IMR-90 (cell line): ENCODE results near the gene CROCC. TPM values are rescaled to one million over a fixed set of nuclear protein-coding genes. Genes with fewer than 3 reads are reported as not detected.

Experiments
- ATAC-seq: fragments of 200-7000 bp; cut with Tn5 transposase; 2 replicates; pipeline ENCODE4 v1.9.1; 2020; ENCODE audit warnings: low read depth, mild to moderate bottlenecking, moderate library complexity
- BruUV-seq: library from RNA; stranded (reverse); fragments of 400-500 nt; replicated peaks from 2 replicates; lab custom pipeline; 2021; lab: Mats Ljungman, UMichigan
- CTCF ChIA-PET: fragments of 300-600 bp; formaldehyde crosslinking; extraction: SDS; loops from one replicate; lab custom pipeline; 2021; ENCODE audit warnings: antibody characterized with exemption; lab: Yijun Ruan, JAX
- POLR2A ChIA-PET: fragments of 300-600 bp; sonication (Branson Sonifier 250); formaldehyde crosslinking; loops from one replicate; lab custom pipeline; 2022; ENCODE audit warnings: antibody characterized with exemption; ENCODE audit not compliant: unreplicated experiment; lab: Charles Lee
- DNase-seq: peaks from one replicate; pipeline ENCODE4 v3.0.0; 2013
- H2AFZ ChIP-seq: replicated peaks from 2 replicates; pipeline ENCODE3; 2013; ENCODE audit warnings: low read length, mild to moderate bottlenecking; ENCODE audit not compliant: poor library complexity
- H2AK5ac ChIP-seq: 2 replicates; pipeline ENCODE4 v1.6.1; 2013; ENCODE audit warnings: low read depth, low read length, inconsistent platforms
- H2AK9ac ChIP-seq: replicated peaks from 2 replicates; pipeline ENCODE3; 2013; ENCODE audit warnings: mild to moderate bottlenecking, low read depth, low read length, moderate library complexity; ENCODE audit not compliant: poor library complexity
- H2BK120ac ChIP-seq: 2 replicates; pipeline ENCODE4 v1.6.1; 2013; ENCODE audit warnings: low read depth, low read length, inconsistent platforms
- H2BK15ac ChIP-seq: 3 replicates; pipeline ENCODE4 v1.6.1; 2013; ENCODE audit warnings: low read depth, low read length, inconsistent platforms
- H2BK20ac ChIP-seq: 2 replicates; pipeline ENCODE4 v1.6.1; 2013; ENCODE audit warnings: low read depth, mild to moderate bottlenecking, inconsistent platforms, low read length, moderate library complexity
- H2BK5ac ChIP-seq: 2 replicates; pipeline ENCODE4 v1.6.1; 2013; ENCODE audit warnings: mild to moderate bottlenecking, low read depth, low read length, inconsistent platforms; ENCODE audit not compliant: poor library complexity, severe bottlenecking
- H3K14ac ChIP-seq: replicated peaks from 2 replicates; pipeline ENCODE4 v1.6.1; 2013; ENCODE audit warnings: low read depth, low read length, inconsistent platforms
- H3K18ac ChIP-seq: 2 replicates; pipeline ENCODE4 v1.6.1; 2013; ENCODE audit warnings: low read depth, low read length, control low read depth
- H3K23ac ChIP-seq: 2 replicates; pipeline ENCODE4 v1.6.1; 2013; ENCODE audit warnings: low read depth, low read length, inconsistent platforms
- H3K27ac ChIP-seq: 2 replicates; pipeline ENCODE4 v1.5.1; 2013; ENCODE audit warnings: mild to moderate bottlenecking, control low read depth, low read length; ENCODE audit not compliant: insufficient read depth
- H3K27me3 ChIP-seq: 2 replicates; pipeline ENCODE4 v1.6.1; 2013; ENCODE audit warnings: low read length; ENCODE audit not compliant: control insufficient read depth, insufficient read depth
- H3K36me3 ChIP-seq: 2 replicates; pipeline ENCODE4 v1.6.1; 2013; ENCODE audit warnings: low read length, mixed read lengths; ENCODE audit not compliant: control insufficient read depth, insufficient read depth
- H3K4ac ChIP-seq: 2 replicates; pipeline ENCODE4 v1.6.1; 2013; ENCODE audit warnings: low read depth, low read length, inconsistent platforms
- H3K4me1 ChIP-seq: 2 replicates; pipeline ENCODE4 v1.6.1; 2013; ENCODE audit warnings: low read length, mixed read lengths; ENCODE audit not compliant: control insufficient read depth, insufficient read depth
- H3K4me2 ChIP-seq: 2 replicates; pipeline ENCODE4 v1.6.1; 2013; ENCODE audit warnings: low read depth, mild to moderate bottlenecking, control low read depth, low read length, moderate library complexity
- H3K4me3 ChIP-seq: 2 replicates; pipeline ENCODE4 v1.5.1; 2013; ENCODE audit warnings: low read depth, mild to moderate bottlenecking, control low read depth, low read length, moderate library complexity; ENCODE audit not compliant: insufficient read depth
- H3K56ac ChIP-seq: 2 replicates; pipeline ENCODE4 v1.6.1; 2013; ENCODE audit warnings: low read length, inconsistent platforms; ENCODE audit not compliant: insufficient read depth; ENCODE audit errors: extremely low read depth
- H3K79me1 ChIP-seq, 2 experiments: 2 replicates each; pipeline ENCODE4 v1.6.1; 2013; ENCODE audit warnings: low read length in 2 of 2, inconsistent platforms in 1 of 2, low read depth in 1 of 2
- H3K9ac ChIP-seq: 2 replicates; pipeline ENCODE4 v1.6.1; 2013; ENCODE audit warnings: low read depth, low read length, control low read depth
- H3K9me1 ChIP-seq: 2 replicates; pipeline ENCODE4 v1.6.1; 2013; ENCODE audit warnings: low read length, inconsistent platforms; ENCODE audit not compliant: insufficient read depth
- H3K9me3 ChIP-seq: 2 replicates; pipeline ENCODE4 v1.6.1; 2013; ENCODE audit warnings: low read length; ENCODE audit not compliant: control insufficient read depth, insufficient read depth
- H4K20me1 ChIP-seq: 2 replicates; pipeline ENCODE4 v1.6.1; 2013; ENCODE audit warnings: low read length, inconsistent platforms; ENCODE audit not compliant: insufficient read depth
- H4K5ac ChIP-seq: 2 replicates; pipeline ENCODE4 v1.6.1; 2013; ENCODE audit warnings: mild to moderate bottlenecking, low read depth, low read length, control low read depth
- H4K8ac ChIP-seq, 2 experiments: 2 replicates each; pipeline ENCODE4 v1.6.1; 2013; ENCODE audit warnings: low read depth in 2 of 2, low read length in 2 of 2, control low read depth in 1 of 2, inconsistent platforms in 1 of 2
- H4K91ac ChIP-seq: 2 replicates; pipeline ENCODE4 v1.6.1; 2013; ENCODE audit warnings: low read depth, low read length, inconsistent platforms; ENCODE audit not compliant: insufficient read depth
- BHLHE40 ChIP-seq: fragments of 150-350 bp; IDR thresholded peaks from 2 replicates; pipeline ENCODE4 v1.6.1; 2016; ENCODE audit warnings: mild to moderate bottlenecking, low read depth, low read length
- CEBPB ChIP-seq: IDR thresholded peaks from 2 replicates; pipeline ENCODE4 v1.6.1; 2012; ENCODE audit warnings: low read depth, low read length, improper control_type of control experiment
- CHD1 ChIP-seq: IDR thresholded peaks from 2 replicates; pipeline ENCODE4 v1.6.1; 2012; ENCODE audit warnings: low read depth, low read length, improper control_type of control experiment
- CTCF ChIP-seq: conservative IDR thresholded peaks from 2 replicates; pipeline ENCODE4 v1.5.1; 2012; ENCODE audit warnings: mild to moderate bottlenecking, low read depth, low read length, improper control_type of control experiment
- MAFK ChIP-seq: IDR thresholded peaks from 2 replicates; pipeline ENCODE4 v1.6.1; 2012; ENCODE audit warnings: low read depth, low read length, improper control_type of control experiment
- MAZ ChIP-seq: IDR thresholded peaks from 2 replicates; pipeline ENCODE4 v1.6.1; 2012; ENCODE audit warnings: low read depth, mild to moderate bottlenecking, low read length, improper control_type of control experiment, moderate library complexity, borderline replicate concordance
- NFE2L2 ChIP-seq: fragments of 150-350 bp; IDR thresholded peaks from 2 replicates; pipeline ENCODE4 v1.6.1; 2016; ENCODE audit warnings: low read depth, mild to moderate bottlenecking, low read length
- RAD21 ChIP-seq: IDR thresholded peaks from 2 replicates; pipeline ENCODE4 v1.6.1; 2012; ENCODE audit warnings: low read length, improper control_type of control experiment
- SMC3 ChIP-seq: fragments of 150-350 bp; IDR thresholded peaks from 2 replicates; pipeline ENCODE4 v1.6.1; 2016; ENCODE audit warnings: low read depth, mild to moderate bottlenecking, antibody characterized with exemption, low read length, moderate library complexity
- WGBS, 2 experiments: methylation state at CpG; one replicate each; pipeline versions ENCODE4 v1.1.5 to v1.1.7; 2013; ENCODE audit warnings: missing lambda C conversion rate in 2 of 2; ENCODE audit not compliant: insufficient read length in 1 of 2; ENCODE audit errors: extremely low coverage in 2 of 2; 5-methylcytosine and 5-hydroxymethylcytosine counted together
- dilution Hi-C: fragments of 300-500 bp; cut with HindIII; formaldehyde crosslinking; loops from one replicate; pipeline ENCODE4 v1.14.3; 2018; ENCODE audit warnings: low sequenced_read_pairs; ENCODE audit not compliant: unreplicated experiment
- in situ Hi-C: fragments of 300-500 bp; cut with MboI; formaldehyde crosslinking; loops from 3 replicates; pipeline ENCODE4 v1.14.3; 2019; ENCODE audit warnings: low sequenced_read_pairs, inconsistent platforms, mixed read lengths
- intact Hi-C: fragments of 100-400 bp; cut with micrococcal nuclease; formaldehyde crosslinking; loops from 2 replicates; pipeline ENCODE4 v1.10.0; 2022
- polyA plus RNA-seq, 3 experiments: library from polyadenylated mRNA; depleted of rRNA; stranded (reverse); fragments of >200 nt; gene quantifications; 2 replicates each; pipeline ENCODE4 v1.2.3, GENCODE V29; 2012; ENCODE audit warnings: low replicate concordance in 1 of 3
- total RNA-seq: library from RNA; depleted of rRNA; stranded (reverse); fragments of >200 nt; gene quantifications from 2 replicates; pipeline ENCODE4 v1.2.3, GENCODE V29; 2012

CROCC gene
- total and polyA plus RNA-seq, 2 of the 4 experiments (the other 2 are of a cell fraction), result 7.5 to 13.7 TPM

- Histone ChIP-seq H2BK15ac (no peak overlapping the region), H2AK5ac (no peak overlapping the region), H3K9ac (no peak overlapping the region), H3K4me1 (peaks cover 8% of the 10 kb centered on the region), H3K4ac (no peak overlapping the region), H2AK9ac (peak overlapping the region; percentile 65), H3K14ac (no peak overlapping the region), H3K23ac (no peak overlapping the region), H3K18ac (no peak overlapping the region), H2BK20ac (no peak overlapping the region), H3K36me3 (peaks cover 16% of the 10 kb centered on the region), H4K5ac (no peak overlapping the region), H2BK5ac (no peak overlapping the region), H3K56ac (no peak overlapping the region), H3K27ac (no peak overlapping the region), H2BK120ac (no peak overlapping the region), H3K27me3 (no peaks in the 10 kb centered on the region), H3K79me1 (peaks cover 7 to 14% of the 10 kb centered on the region in 2 experiments; a peak in 3 of 4 replicates), H4K8ac (no peak overlapping the region), H4K91ac (no peak overlapping the region), H2AFZ (no peak overlapping the region), H3K4me3 (no peak overlapping the region), H4K20me1 (peaks cover 23% of the 10 kb centered on the region), H3K9me1 (peaks cover 3% of the 10 kb centered on the region; the same call in 1 of the 2 replicates), H3K4me2 (no peak overlapping the region), H3K9me3 (no peaks in the 10 kb centered on the region)
- ChIA-PET CTCF (no interaction called here), POLR2A (no interaction called here)
- ATAC-seq (no peak), DNase-seq (no peak)
- TF ChIP-seq CHD1 (no peak), BHLHE40 (no peak), MAZ (no peak), CEBPB (no peak), CTCF (no peak), RAD21 (no peak), SMC3 (no peak), MAFK (no peak), NFE2L2 (no peak)
- BruUV-seq, result no TSS peak
- dilution Hi-C loops (no loop called here), in situ Hi-C loops (no loop called here), intact Hi-C loops (no loop called here)
- 100% methylated on average over 1 of the region's 8 CpGs; no CpG with 5 or more reads in 1 of the 2 experiments for WGBS, 2 experiments
Observed at GRCh38 chr1:17007121-17007520, 85.4 kb downstream of the CROCC start.
